IgD-negative memory B cell (primary cell): ENCODE results near the gene KLHL30. TPM values are rescaled to one million over a fixed set of nuclear protein-coding genes. Genes with fewer than 3 reads are reported as not detected.
A peak's percentile ranks its signal among the peaks of the same experiment; 100 is the strongest.
"Not testable (repeated sequence)": the region's sequence is repeated elsewhere in the genome, so short reads cannot be mapped to it uniquely, and the experiment has no call there.

Source experiments
- H3K27ac Mint-ChIP-seq, 3 donors: one replicate each; pipeline ENCODE4 v1.8.0; 2020 to 2022; ENCODE audit warnings: mild to moderate bottlenecking in 3 of 3, mixed read lengths in 3 of 3, moderate library complexity in 1 of 3
- H3K27me3 Mint-ChIP-seq: one replicate; pipeline ENCODE4 v1.8.0; 2021; ENCODE audit warnings: mixed read lengths
- H3K36me3 Mint-ChIP-seq: one replicate; pipeline ENCODE4 v1.8.0; 2020; ENCODE audit warnings: mild to moderate bottlenecking, mixed read lengths
- H3K4me1 Mint-ChIP-seq, 3 donors: one replicate each; pipeline ENCODE4 v1.8.0; 2020 to 2022; ENCODE audit warnings: mixed read lengths in 3 of 3, mild to moderate bottlenecking in 1 of 3
- H3K4me3 Mint-ChIP-seq, 4 donors: one replicate each; pipeline ENCODE4 v1.8.0; 2020 to 2022; ENCODE audit warnings: mild to moderate bottlenecking in 4 of 4, mixed read lengths in 4 of 4, moderate library complexity in 3 of 4
- H3K9me3 Mint-ChIP-seq, 3 donors: one replicate each; pipeline ENCODE4 v1.8.0; 2020 to 2021; ENCODE audit warnings: mixed read lengths in 3 of 3, mild to moderate bottlenecking in 1 of 3
- polyA plus RNA-seq: library from polyadenylated mRNA; unstranded; fragments of 300-500 nt; fragmentation: Illumina TruSeq; gene quantifications from one replicate; pipeline ENCODE4 v1.2.3, GENCODE V29; 2021

Gene KLHL30
- polyA plus RNA-seq, 1 donor from 2014 or later = not detected

GRCh38 chr2:238163481-238164198, 25.2 kb downstream of the KLHL30 start:
- no peaks in the 10 kb centered on the region for H3K36me3 Mint-ChIP-seq
- H3K27ac Mint-ChIP-seq = no peak overlapping the region
- no peaks in the 10 kb centered on the region for H3K9me3 Mint-ChIP-seq
- peaks cover 26% of the 10 kb centered on the region for H3K27me3 Mint-ChIP-seq
- peaks cover 5 to 10% (median 8%) of the 10 kb centered on the region in 3 donors for H3K4me1 Mint-ChIP-seq
- no peak overlapping the region for H3K4me3 Mint-ChIP-seq

GRCh38 chr2:238164906-238165287, 26.4 kb downstream of the KLHL30 start:
- Mint-ChIP-seq H3K27me3 (peaks cover 19% of the 10 kb centered on the region), H3K4me3 (peak overlapping the region in 1 of 4 donors; percentile 73), H3K9me3 (no peaks in the 10 kb centered on the region), H3K4me1 (peaks cover 0 to 6% (median 0%) of the 10 kb centered on the region in 3 donors), H3K27ac (no peak overlapping the region), H3K36me3 (no peaks in the 10 kb centered on the region)

- no peaks in the 10 kb centered on the region for H3K36me3 Mint-ChIP-seq
- H3K27ac Mint-ChIP-seq = no peak overlapping the region
- no peaks in the 10 kb centered on the region for H3K9me3 Mint-ChIP-seq
- peaks cover 16% of the 10 kb centered on the region for H3K27me3 Mint-ChIP-seq
- peak overlapping the region in 2 of 4 donors; percentile 70 to 73 for H3K4me3 Mint-ChIP-seq
- peaks cover 0 to 5% (median 0%) of the 10 kb centered on the region in 3 donors for H3K4me1 Mint-ChIP-seq
Measured at GRCh38 chr2:238165288-238165921, 26.9 kb downstream of the KLHL30 start.

- Mint-ChIP-seq H3K4me3 (no peak overlapping the region), H3K4me1 (peaks cover 0 to 3% (median 0%) of the 10 kb centered on the region in 3 donors), H3K36me3 (no peaks in the 10 kb centered on the region), H3K27me3 (peaks cover 13% of the 10 kb centered on the region), H3K9me3 (no peaks in the 10 kb centered on the region), H3K27ac (no peak overlapping the region)
Measured at GRCh38 chr2:238166391-238167343, 28.2 kb downstream of the KLHL30 start.

- Mint-ChIP-seq H3K4me1 (peaks cover 0 to 3% (median 0%) of the 10 kb centered on the region in 3 donors), H3K4me3 (no peak overlapping the region), H3K27me3 (peaks cover 13% of the 10 kb centered on the region), H3K27ac (no peak overlapping the region), H3K9me3 (no peaks in the 10 kb centered on the region), H3K36me3 (peaks cover 3% of the 10 kb centered on the region)
Measured at GRCh38 chr2:238167344-238167715, 28.9 kb downstream of the KLHL30 start.

- Mint-ChIP-seq H3K36me3 (peaks cover 3% of the 10 kb centered on the region), H3K9me3 (no peaks in the 10 kb centered on the region), H3K4me3 (no peak overlapping the region), H3K4me1 (peaks cover 0 to 3% (median 0%) of the 10 kb centered on the region in 3 donors), H3K27me3 (peaks cover 13% of the 10 kb centered on the region), H3K27ac (no peak overlapping the region)
Measured at GRCh38 chr2:238167761-238168160, 29.3 kb downstream of the KLHL30 start.

GRCh38 chr2:238168196-238169047, 30.0 kb downstream of the KLHL30 start:
- no peaks in the 10 kb centered on the region for H3K9me3 Mint-ChIP-seq
- peaks cover 9% of the 10 kb centered on the region for H3K27me3 Mint-ChIP-seq
- peaks cover 0 to 3% (median 0%) of the 10 kb centered on the region in 3 donors for H3K4me1 Mint-ChIP-seq
- no peak overlapping the region for H3K27ac Mint-ChIP-seq
- H3K4me3 Mint-ChIP-seq = no peak overlapping the region
- peaks cover 9% of the 10 kb centered on the region for H3K36me3 Mint-ChIP-seq

GRCh38 chr2:238169048-238169707, 30.7 kb downstream of the KLHL30 start:
- peaks cover 10% of the 10 kb centered on the region for H3K36me3 Mint-ChIP-seq
- peaks cover 0 to 3% (median 0%) of the 10 kb centered on the region in 3 donors for H3K4me1 Mint-ChIP-seq
- no peak overlapping the region for H3K27ac Mint-ChIP-seq
- H3K4me3 Mint-ChIP-seq = no peak overlapping the region
- H3K9me3 Mint-ChIP-seq = no peaks in the 10 kb centered on the region
- H3K27me3 Mint-ChIP-seq = peaks cover 9% of the 10 kb centered on the region

GRCh38 chr2:238169708-238170251, 31.3 kb downstream of the KLHL30 start:
- H3K27ac Mint-ChIP-seq = peak overlapping the region in 1 of 3 donors; percentile 63
- no peaks in the 10 kb centered on the region for H3K9me3 Mint-ChIP-seq
- peaks cover 10% of the 10 kb centered on the region for H3K36me3 Mint-ChIP-seq
- no peak overlapping the region for H3K4me3 Mint-ChIP-seq
- peaks cover 3% of the 10 kb centered on the region for H3K27me3 Mint-ChIP-seq
- H3K4me1 Mint-ChIP-seq = peaks cover 0 to 2% (median 0%) of the 10 kb centered on the region in 3 donors

GRCh38 chr2:238170386-238171071, 32.1 kb downstream of the KLHL30 start:
- Mint-ChIP-seq H3K4me1 (no peaks in the 10 kb centered on the region), H3K27me3 (no peaks in the 10 kb centered on the region), H3K27ac (no peak overlapping the region), H3K4me3 (no peak overlapping the region), H3K9me3 (no peaks in the 10 kb centered on the region), H3K36me3 (peaks cover 10% of the 10 kb centered on the region)

GRCh38 chr2:238171072-238171431, 32.6 kb downstream of the KLHL30 start:
- not testable (repeated sequence) for H3K27ac Mint-ChIP-seq

GRCh38 chr2:238171575-238172187, 33.2 kb downstream of the KLHL30 start:
- H3K4me1 Mint-ChIP-seq = no peaks in the 10 kb centered on the region
- H3K36me3 Mint-ChIP-seq = peaks cover 10% of the 10 kb centered on the region
- H3K4me3 Mint-ChIP-seq = no peak overlapping the region
- H3K27me3 Mint-ChIP-seq = no peaks in the 10 kb centered on the region
- H3K27ac Mint-ChIP-seq = no peak overlapping the region
- no peaks in the 10 kb centered on the region for H3K9me3 Mint-ChIP-seq

More at GRCh38 chr2:238171072-238171431, 32.6 kb downstream of the KLHL30 start:
- not testable (repeated sequence) for H3K36me3 Mint-ChIP-seq, H3K9me3 Mint-ChIP-seq, H3K4me3 Mint-ChIP-seq, H3K27me3 Mint-ChIP-seq, H3K4me1 Mint-ChIP-seq

- Mint-ChIP-seq H3K4me1 (no peaks in the 10 kb centered on the region), H3K9me3 (no peaks in the 10 kb centered on the region), H3K27ac (no peak overlapping the region), H3K36me3 (peaks cover 10% of the 10 kb centered on the region), H3K4me3 (no peak overlapping the region), H3K27me3 (no peaks in the 10 kb centered on the region)
Measured at GRCh38 chr2:238172439-238172838, 34.0 kb downstream of the KLHL30 start.
